MG63 (cell line): ENCODE measurements around the gene SSB. TPM values are rescaled to one million over a fixed set of nuclear protein-coding genes. Genes with fewer than 3 reads are reported as not detected.
"Not testable (repeated sequence)": the region's sequence is repeated elsewhere in the genome, so short reads cannot be mapped to it uniquely, and the experiment has no call there.

Experiments
- DNase-seq: peaks from one replicate; pipeline ENCODE4 v3.0.0-alpha.2; 2020
- H3K27me3 ChIP-seq: fragments of 250-450 bp; sonication (Bioruptor Pico); 2 replicates; pipeline ENCODE4 v1.5.1; 2020; ENCODE audit warnings: mild to moderate bottlenecking, moderate library complexity
- H3K36me3 ChIP-seq: fragments of 250-450 bp; sonication (Bioruptor Pico); 2 replicates; pipeline ENCODE4 v1.5.1; 2020; ENCODE audit warnings: mild to moderate bottlenecking, moderate library complexity
- H3K4me3 ChIP-seq: fragments of 250-450 bp; sonication (Bioruptor Pico); 2 replicates; pipeline ENCODE4 v1.5.1; 2020; ENCODE audit warnings: mild to moderate bottlenecking, moderate library complexity
- H3K9me3 ChIP-seq: fragments of 250-450 bp; sonication (Bioruptor Pico); 2 replicates; pipeline ENCODE4 v1.5.1; 2020; ENCODE audit warnings: mild to moderate bottlenecking, moderate library complexity
- total RNA-seq: library from RNA; depleted of rRNA; stranded (reverse); fragments of >200 nt; shearing (Covaris generic); gene quantifications from 2 replicates; pipeline ENCODE4 v1.2.3, GENCODE V29; 2014; ENCODE audit warnings: low replicate concordance; rRNA removed

The SSB gene
- total RNA-seq, 1 experiment from 2014 or later: 101 TPM

GRCh38 chr2:169848959-169849693 lies 50.5 kb downstream of the SSB start:
- not testable (repeated sequence) for H3K27me3 ChIP-seq, H3K9me3 ChIP-seq, H3K4me3 ChIP-seq, DNase-seq
- H3K36me3 ChIP-seq: peaks cover 16% of the 10 kb centered on the region

- Histone ChIP-seq H3K4me3 (no peak overlapping the region), H3K36me3 (peaks cover 16% of the 10 kb centered on the region), H3K27me3 (no peaks in the 10 kb centered on the region), H3K9me3 (peaks cover 2% of the 10 kb centered on the region; the same call in 1 of the 2 replicates)
- DNase-seq: no peak
These were observed 51.0 kb downstream of the SSB start for GRCh38 chr2:169849710-169850109.

- Histone ChIP-seq H3K36me3 (peaks cover 10% of the 10 kb centered on the region), H3K9me3 (peaks cover 2% of the 10 kb centered on the region; the same call in 1 of the 2 replicates), H3K27me3 (no peaks in the 10 kb centered on the region), H3K4me3 (no peak overlapping the region)
- no peak for DNase-seq
These were observed 54.5 kb downstream of the SSB start for GRCh38 chr2:169853041-169853668.

GRCh38 chr2:169855281-169856258 lies 56.9 kb downstream of the SSB start:
- H3K36me3 ChIP-seq, H3K27me3 ChIP-seq, H3K9me3 ChIP-seq, H3K4me3 ChIP-seq, DNase-seq: not testable (repeated sequence)

GRCh38 chr2:169859423-169859822 lies 60.8 kb downstream of the SSB start:
- no peaks in the 10 kb centered on the region for H3K9me3 ChIP-seq
- peaks cover 2% of the 10 kb centered on the region; the same call in 1 of the 2 replicates for H3K36me3 ChIP-seq
- H3K27me3 ChIP-seq: no peaks in the 10 kb centered on the region
- no peak for DNase-seq
- no peak overlapping the region for H3K4me3 ChIP-seq

- Histone ChIP-seq H3K4me3 (no peak overlapping the region), H3K9me3 (no peaks in the 10 kb centered on the region), H3K36me3 (peaks cover 2% of the 10 kb centered on the region; the same call in 1 of the 2 replicates), H3K27me3 (no peaks in the 10 kb centered on the region)
- DNase-seq: no peak
These were observed 61.5 kb downstream of the SSB start for GRCh38 chr2:169860149-169860548.

Other genes with a start within 250 kb of the SSB start
- 14.7 and 26.0 TPM in 2 replicates for gene FASTKD1, start 225.0 kb upstream of the SSB start, total RNA-seq
- gene PPIG, start 214.5 kb upstream of the SSB start, total RNA-seq: 18.2 and 23.4 TPM in 2 replicates
- not detected in 2 replicates for gene CFAP210, start 104.5 kb upstream of the SSB start, total RNA-seq
- gene PHOSPHO2, start 104.4 kb upstream of the SSB start, total RNA-seq: 5.1 and 8.5 TPM in 2 replicates
- gene KLHL23, start 65.0 kb upstream of the SSB start, total RNA-seq: 9.2 and 9.5 TPM in 2 replicates
- gene METTL5, start 26.0 kb downstream of the SSB start, total RNA-seq: 86.5 and 152 TPM in 2 replicates
- gene UBR3, start 28.6 kb downstream of the SSB start, total RNA-seq: 24.5 and 34.9 TPM in 2 replicates